ENCODE data around the gene NR6A1.

NR6A1 gene

GRCh38 chr9:124489222-124489621, 281.9 kb downstream of the NR6A1 start:
- DNase-seq (ENCODE audit: low read depth, low spot score), result no peak
- in situ Hi-C loops (cut with HindIII; ENCODE audit: low sequenced_read_pairs), result no loop called here
- no peak overlapping the region for H3K4me3 ChIP-seq (ENCODE audit: low read depth, low read length)
- no peak for TF ChIP-seq CTCF (IDR thresholded peaks at IDR 0.05; ENCODE audit: low read depth, low read length)

GRCh38 chr9:124488641-124489210, 282.4 kb downstream of the NR6A1 start:
- no peak for TF ChIP-seq CTCF (IDR thresholded peaks at IDR 0.05; ENCODE audit: low read depth, low read length)
- H3K4me3 ChIP-seq (ENCODE audit: low read depth, low read length), result no peak overlapping the region
- in situ Hi-C loops (cut with HindIII; ENCODE audit: low sequenced_read_pairs), result no loop called here
- no peak for DNase-seq (ENCODE audit: low read depth, low spot score)

GRCh38 chr9:124487260-124488182, 283.6 kb downstream of the NR6A1 start:
- H3K4me3 ChIP-seq (ENCODE audit: low read depth, low read length), result no peak overlapping the region
- no peak for DNase-seq (ENCODE audit: low read depth, low spot score)
- in situ Hi-C loops (cut with HindIII; ENCODE audit: low sequenced_read_pairs), result no loop called here
- no peak for TF ChIP-seq CTCF (IDR thresholded peaks at IDR 0.05; ENCODE audit: low read depth, low read length)

GRCh38 chr9:124486778-124487259, 284.3 kb downstream of the NR6A1 start:
- TF ChIP-seq CTCF (IDR thresholded peaks at IDR 0.05; ENCODE audit: low read depth, low read length), result no peak
- no peak overlapping the region for H3K4me3 ChIP-seq (ENCODE audit: low read depth, low read length)
- in situ Hi-C loops (cut with HindIII; ENCODE audit: low sequenced_read_pairs), result no loop called here
- DNase-seq (ENCODE audit: low read depth, low spot score), result no peak

GRCh38 chr9:124485936-124486335, 285.2 kb downstream of the NR6A1 start:
- in situ Hi-C loops (cut with HindIII; ENCODE audit: low sequenced_read_pairs), result no loop called here
- TF ChIP-seq CTCF (IDR thresholded peaks at IDR 0.05; ENCODE audit: low read depth, low read length), result no peak
- H3K4me3 ChIP-seq (ENCODE audit: low read depth, low read length), result no peak overlapping the region
- DNase-seq (ENCODE audit: low read depth, low spot score), result no peak

GRCh38 chr9:124485201-124485600, 285.9 kb downstream of the NR6A1 start:
- DNase-seq (ENCODE audit: low read depth, low spot score), result no peak
- in situ Hi-C loops (cut with HindIII; ENCODE audit: low sequenced_read_pairs), result no loop called here
- TF ChIP-seq CTCF (IDR thresholded peaks at IDR 0.05; ENCODE audit: low read depth, low read length), result no peak
- no peak overlapping the region for H3K4me3 ChIP-seq (ENCODE audit: low read depth, low read length)
